ENCODE measurements around the gene THAP11. TPM values are rescaled to one million over a fixed set of nuclear protein-coding genes. Genes with fewer than 3 reads are reported as not detected.

The THAP11 gene
- total RNA-seq, 1 experiment from 2014 or later, result 24.8 TPM

Other genes with a start within 250 kb of the THAP11 start
- 0.43 TPM in 2 replicates for gene CARMIL2, start 197.2 kb upstream of the THAP11 start, total RNA-seq (2014; rRNA removed; shearing (Covaris generic))
- 13.7 and 15.5 TPM in 2 replicates for gene ACD, start 182.1 kb upstream of the THAP11 start, total RNA-seq (2014; rRNA removed; shearing (Covaris generic))
- gene PARD6A, start 181.4 kb upstream of the THAP11 start, total RNA-seq (2014; rRNA removed; shearing (Covaris generic)), result 0.65 and 0.76 TPM in 2 replicates
- gene ENKD1, start 175.6 kb upstream of the THAP11 start, total RNA-seq (2014; rRNA removed; shearing (Covaris generic)), result 2.5 and 3.0 TPM in 2 replicates
- 0.81 and 0.96 TPM in 2 replicates for gene C16orf86, start 175.5 kb upstream of the THAP11 start, total RNA-seq (2014; rRNA removed; shearing (Covaris generic))
- gene GFOD2, start 123.0 kb upstream of the THAP11 start, total RNA-seq (2014; rRNA removed; shearing (Covaris generic)), result 10.5 and 11.2 TPM in 2 replicates
- 3.9 and 4.9 TPM in 2 replicates for gene RANBP10, start 35.8 kb upstream of the THAP11 start, total RNA-seq (2014; rRNA removed; shearing (Covaris generic))
- gene TSNAXIP1, start 35.4 kb upstream of the THAP11 start, total RNA-seq (2014; rRNA removed; shearing (Covaris generic)), result 0.33 and 0.49 TPM in 2 replicates
- 164 and 177 TPM in 2 replicates for gene NUTF2, start 4.6 kb downstream of the THAP11 start, total RNA-seq (2014; rRNA removed; shearing (Covaris generic))
- gene CENPT, start 5.4 kb downstream of the THAP11 start, total RNA-seq (2014; rRNA removed; shearing (Covaris generic)), result 15.4 and 18.8 TPM in 2 replicates
- gene EDC4, start 30.7 kb downstream of the THAP11 start, total RNA-seq (2014; rRNA removed; shearing (Covaris generic)), result 40.9 and 43.5 TPM in 2 replicates
- not detected in 2 replicates for gene NRN1L, start 42.6 kb downstream of the THAP11 start, total RNA-seq (2014; rRNA removed; shearing (Covaris generic))
- 5.6 and 6.1 TPM in 2 replicates for gene PSKH1, start 50.9 kb downstream of the THAP11 start, total RNA-seq (2014; rRNA removed; shearing (Covaris generic))
- 0.99 and 1.7 TPM in 2 replicates for gene CTRL, start 89.5 kb downstream of the THAP11 start, total RNA-seq (2014; rRNA removed; shearing (Covaris generic))
- 7.4 and 7.6 TPM in 2 replicates for gene PSMB10, start 94.5 kb downstream of the THAP11 start, total RNA-seq (2014; rRNA removed; shearing (Covaris generic))
- 2.3 and 4.5 TPM in 2 replicates for gene LCAT, start 101.8 kb downstream of the THAP11 start, total RNA-seq (2014; rRNA removed; shearing (Covaris generic))
- 12.6 and 15.1 TPM in 2 replicates for gene SLC12A4, start 126.3 kb downstream of the THAP11 start, total RNA-seq (2014; rRNA removed; shearing (Covaris generic))
- not detected in 2 replicates for gene DPEP3, start 138.2 kb downstream of the THAP11 start, total RNA-seq (2014; rRNA removed; shearing (Covaris generic))
- gene DPEP2, start 157.2 kb downstream of the THAP11 start, total RNA-seq (2014; rRNA removed; shearing (Covaris generic)), result not detected in 2 replicates
- not detected in 2 replicates for gene DPEP2NB, start 173.6 kb downstream of the THAP11 start, total RNA-seq (2014; rRNA removed; shearing (Covaris generic))
- 9.4 and 9.9 TPM in 2 replicates for gene DDX28, start 180.9 kb downstream of the THAP11 start, total RNA-seq (2014; rRNA removed; shearing (Covaris generic))
- 8.6 and 9.0 TPM in 2 replicates for gene DUS2, start 181.0 kb downstream of the THAP11 start, total RNA-seq (2014; rRNA removed; shearing (Covaris generic))
- 52.7 and 53.9 TPM in 2 replicates for gene NFATC3, start 243.1 kb downstream of the THAP11 start, total RNA-seq (2014; rRNA removed; shearing (Covaris generic))